Measurements from ENCODE around the gene CDK5. TPM values are rescaled to one million over a fixed set of nuclear protein-coding genes. Genes with fewer than 3 reads are reported as not detected.

CDK5 gene
- polyA plus RNA-seq, 1 donor (not counting 4 experiments of a cell fraction or from before 2014, with no cell fraction given), result 19.3 TPM

DNA sequence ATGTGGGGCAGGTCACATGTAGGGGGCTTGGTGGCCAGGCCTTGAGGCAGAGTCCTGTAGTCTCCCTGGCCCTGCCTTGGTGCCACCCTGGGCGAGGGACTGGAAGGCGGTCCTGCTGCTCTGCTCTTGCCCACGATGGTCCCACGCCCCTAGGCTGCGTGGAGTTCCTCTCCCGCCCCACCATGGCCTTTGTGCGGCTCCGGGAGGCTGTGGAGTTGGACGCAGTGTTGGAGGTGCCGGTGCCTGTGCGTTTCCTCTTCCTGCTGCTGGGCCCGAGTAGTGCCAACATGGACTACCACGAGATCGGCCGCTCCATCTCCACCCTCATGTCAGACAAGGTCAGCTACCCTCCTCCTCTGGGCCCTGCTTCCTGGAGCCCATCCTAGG, 12.9 kb upstream of the CDK5 start:
- no peaks in the 10 kb centered on the region for H3K27me3 ChIP-seq (ENCODE audit: control insufficient read depth, extremely low read depth, insufficient read depth, low read length)
- dilution Hi-C loops (cut with MboI; ENCODE audit: extremely low pct_ligation_motif_present, low sequenced_read_pairs), result no loop called here
- H3K9me1 ChIP-seq (ENCODE audit: control insufficient read depth, extremely low read depth, insufficient read depth, low read length), result no peaks in the 10 kb centered on the region
- no peaks in the 10 kb centered on the region for H3K9me3 ChIP-seq (ENCODE audit: control insufficient read depth, low read depth, low read length)
- DNase-seq (ENCODE audit: low read depth, low spot score) (no peak), FAIRE-seq (no peak)
- H3K4me2 ChIP-seq (ENCODE audit: control insufficient read depth, extremely low read depth, insufficient read depth, low read depth, low read length), result no peak overlapping the region
- H3K79me2 ChIP-seq (ENCODE audit: control insufficient read depth, insufficient read depth, low read length), result no peaks in the 10 kb centered on the region
- H3K9ac ChIP-seq (ENCODE audit: control insufficient read depth, extremely low read depth, insufficient read depth, low read length), result no peak overlapping the region
- H3K4me1 ChIP-seq (ENCODE audit: control insufficient read depth, extremely low read depth, insufficient read depth, low read length), result no peaks in the 10 kb centered on the region
- H3K27ac ChIP-seq (ENCODE audit: control insufficient read depth, insufficient read depth, low read length), result no peak overlapping the region
- H4K20me1 ChIP-seq (ENCODE audit: control insufficient read depth, extremely low read depth, insufficient read depth, low read length), result peaks cover 5% of the 10 kb centered on the region
- H3K4me3 ChIP-seq (ENCODE audit: control insufficient read depth in 2 of 3, extremely low read depth in 1 of 3, insufficient read depth in 2 of 3, low read depth in 1 of 3, low read length in 3 of 3), result no peak overlapping the region
- TF ChIP-seq EZH2 (IDR thresholded peaks at IDR 0.05; ENCODE audit: low read length), result no peak
- TF ChIP-seq, protein P1, sequence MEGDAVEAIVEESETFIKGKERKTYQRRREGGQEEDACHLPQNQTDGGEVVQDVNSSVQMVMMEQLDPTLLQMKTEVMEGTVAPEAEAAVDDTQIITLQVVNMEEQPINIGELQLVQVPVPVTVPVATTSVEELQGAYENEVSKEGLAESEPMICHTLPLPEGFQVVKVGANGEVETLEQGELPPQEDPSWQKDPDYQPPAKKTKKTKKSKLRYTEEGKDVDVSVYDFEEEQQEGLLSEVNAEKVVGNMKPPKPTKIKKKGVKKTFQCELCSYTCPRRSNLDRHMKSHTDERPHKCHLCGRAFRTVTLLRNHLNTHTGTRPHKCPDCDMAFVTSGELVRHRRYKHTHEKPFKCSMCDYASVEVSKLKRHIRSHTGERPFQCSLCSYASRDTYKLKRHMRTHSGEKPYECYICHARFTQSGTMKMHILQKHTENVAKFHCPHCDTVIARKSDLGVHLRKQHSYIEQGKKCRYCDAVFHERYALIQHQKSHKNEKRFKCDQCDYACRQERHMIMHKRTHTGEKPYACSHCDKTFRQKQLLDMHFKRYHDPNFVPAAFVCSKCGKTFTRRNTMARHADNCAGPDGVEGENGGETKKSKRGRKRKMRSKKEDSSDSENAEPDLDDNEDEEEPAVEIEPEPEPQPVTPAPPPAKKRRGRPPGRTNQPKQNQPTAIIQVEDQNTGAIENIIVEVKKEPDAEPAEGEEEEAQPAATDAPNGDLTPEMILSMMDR (optimal IDR thresholded peaks at IDR 0.05 in 1 of 3, IDR thresholded peaks at IDR 0.05 in 1 of 3, conservative IDR thresholded peaks at IDR 0.05 in 1 of 3; ENCODE audit: extremely low read depth in 1 of 3, insufficient read depth in 2 of 3, low read length in 3 of 3), result no peak
- H3K36me3 ChIP-seq (ENCODE audit: control insufficient read depth in 2 of 2, extremely low read depth in 1 of 2, insufficient read depth in 2 of 2, low read length in 2 of 2), result peaks cover 34 to 46% of the 10 kb centered on the region in 2 experiments
- no peak overlapping the region for H2AFZ ChIP-seq (ENCODE audit: control insufficient read depth, low read length)

DNA sequence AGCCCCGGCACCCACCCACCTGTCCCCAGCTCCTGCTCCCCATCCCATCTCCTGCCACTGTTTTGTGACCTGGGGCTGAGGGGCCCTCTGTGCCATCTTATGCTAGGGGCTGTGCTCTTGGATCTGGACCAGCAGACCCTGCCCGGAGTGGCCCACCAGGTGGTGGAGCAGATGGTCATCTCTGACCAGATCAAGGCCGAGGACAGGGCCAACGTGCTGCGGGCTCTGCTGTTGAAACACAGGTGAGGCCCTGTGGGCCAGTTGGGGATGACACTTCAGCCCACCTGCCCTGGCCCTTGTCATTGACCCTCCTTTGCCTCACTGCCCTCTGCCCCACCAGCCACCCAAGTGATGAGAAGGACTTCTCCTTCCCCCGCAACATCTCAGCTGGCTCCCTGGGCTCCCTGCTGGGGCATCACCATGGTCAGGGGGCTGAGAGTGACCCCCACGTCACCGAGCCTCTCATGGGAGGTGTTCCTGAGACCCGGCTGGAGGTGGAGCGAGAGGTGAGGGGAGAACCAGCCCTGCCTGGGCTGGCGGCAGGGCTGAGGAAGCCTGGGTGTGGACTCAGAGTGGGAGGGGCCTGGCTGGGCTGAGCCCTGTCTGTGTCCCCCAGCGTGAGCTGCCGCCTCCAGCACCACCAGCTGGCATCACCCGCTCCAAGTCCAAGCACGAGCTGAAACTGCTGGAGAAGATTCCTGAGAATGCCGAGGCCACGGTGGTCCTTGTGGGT, 12.3 kb upstream of the CDK5 start:
- Histone ChIP-seq H3K27me3 (ENCODE audit: control insufficient read depth, extremely low read depth, insufficient read depth, low read length) (no peaks in the 10 kb centered on the region), H3K4me2 (ENCODE audit: control insufficient read depth, extremely low read depth, insufficient read depth, low read depth, low read length) (no peak overlapping the region), H2AFZ (ENCODE audit: control insufficient read depth, low read length) (no peak overlapping the region), H3K4me3 (ENCODE audit: control insufficient read depth in 2 of 3, extremely low read depth in 1 of 3, insufficient read depth in 2 of 3, low read depth in 1 of 3, low read length in 3 of 3) (no peak overlapping the region), H3K27ac (ENCODE audit: control insufficient read depth, insufficient read depth, low read length) (no peak overlapping the region), H4K20me1 (ENCODE audit: control insufficient read depth, extremely low read depth, insufficient read depth, low read length) (peaks cover 5% of the 10 kb centered on the region), H3K36me3 (ENCODE audit: control insufficient read depth in 2 of 2, extremely low read depth in 1 of 2, insufficient read depth in 2 of 2, low read length in 2 of 2) (peaks cover 34 to 45% of the 10 kb centered on the region in 2 experiments), H3K79me2 (ENCODE audit: control insufficient read depth, insufficient read depth, low read length) (peaks cover 4% of the 10 kb centered on the region), H3K9me3 (ENCODE audit: control insufficient read depth, low read depth, low read length) (no peaks in the 10 kb centered on the region), H3K4me1 (ENCODE audit: control insufficient read depth, extremely low read depth, insufficient read depth, low read length) (no peaks in the 10 kb centered on the region), H3K9me1 (ENCODE audit: control insufficient read depth, extremely low read depth, insufficient read depth, low read length) (no peaks in the 10 kb centered on the region), H3K9ac (ENCODE audit: control insufficient read depth, extremely low read depth, insufficient read depth, low read length) (no peak overlapping the region)
- no peak for TF ChIP-seq EZH2 (IDR thresholded peaks at IDR 0.05; ENCODE audit: low read length)
- TF ChIP-seq, protein P1 (optimal IDR thresholded peaks at IDR 0.05 in 1 of 3, IDR thresholded peaks at IDR 0.05 in 1 of 3, conservative IDR thresholded peaks at IDR 0.05 in 1 of 3; ENCODE audit: extremely low read depth in 1 of 3, insufficient read depth in 2 of 3, low read length in 3 of 3), result no peak
- no peak for FAIRE-seq
- dilution Hi-C loops (cut with MboI; ENCODE audit: extremely low pct_ligation_motif_present, low sequenced_read_pairs), result no loop called here
- no peak for DNase-seq (ENCODE audit: low read depth, low spot score)

All from keratinocyte (primary cell).